ENCODE measurements around the gene PROM2. TPM values are rescaled to one million over a fixed set of nuclear protein-coding genes. Genes with fewer than 3 reads are reported as not detected.

Gene PROM2
- total RNA-seq, 6 experiments from 2014 or later = 0.12 to 0.68 (median 0.35) TPM; not detected in 1

- no peak for TF ChIP-seq CTCF (IDR thresholded peaks at IDR 0.05)
- Mint-ChIP-seq H3K9me3 (peaks cover 25% of the 10 kb centered on the region), H3K4me1 (ENCODE audit: low read depth) (peaks cover 7% of the 10 kb centered on the region; the same call in 1 of the 2 replicates), H3K27ac (no peak overlapping the region), H3K4me3 (no peak overlapping the region), H3K27me3 (ENCODE audit: insufficient read depth) (peaks cover 27% of the 10 kb centered on the region), H3K36me3 (ENCODE audit: low read depth) (peaks cover 6% of the 10 kb centered on the region; the same call in 1 of the 2 replicates)
- no peak for DNase-seq
These were observed 13.9 kb upstream of the PROM2 start for GRCh38 chr2:95260028-95261023.

- no peak for DNase-seq
- Mint-ChIP-seq H3K36me3 (ENCODE audit: low read depth) (peaks cover 3% of the 10 kb centered on the region; the same call in 1 of the 2 replicates), H3K4me1 (ENCODE audit: low read depth) (peaks cover 7% of the 10 kb centered on the region; the same call in 1 of the 2 replicates), H3K9me3 (peaks cover 16% of the 10 kb centered on the region), H3K27ac (no peak overlapping the region), H3K4me3 (no peak overlapping the region), H3K27me3 (ENCODE audit: insufficient read depth) (peaks cover 35% of the 10 kb centered on the region)
- TF ChIP-seq CTCF (IDR thresholded peaks at IDR 0.05) = no peak
These were observed 12.6 kb upstream of the PROM2 start for GRCh38 chr2:95261602-95262001.

GRCh38 chr2:95262896-95263542 lies 11.2 kb upstream of the PROM2 start:
- no peak overlapping the region for H3K27ac Mint-ChIP-seq
- H3K36me3 Mint-ChIP-seq (ENCODE audit: low read depth) = no peaks in the 10 kb centered on the region
- no peak for TF ChIP-seq CTCF (IDR thresholded peaks at IDR 0.05)
- peaks cover 37% of the 10 kb centered on the region for H3K27me3 Mint-ChIP-seq (ENCODE audit: insufficient read depth)
- no peak for DNase-seq
- no peak overlapping the region for H3K4me3 Mint-ChIP-seq
- H3K9me3 Mint-ChIP-seq = peaks cover 6% of the 10 kb centered on the region
- peaks cover 7% of the 10 kb centered on the region; the same call in 1 of the 2 replicates for H3K4me1 Mint-ChIP-seq (ENCODE audit: low read depth)

GRCh38 chr2:95264624-95265023 lies 9.6 kb upstream of the PROM2 start:
- no peak overlapping the region for H3K4me3 Mint-ChIP-seq
- H3K36me3 Mint-ChIP-seq (ENCODE audit: low read depth) = no peaks in the 10 kb centered on the region
- TF ChIP-seq CTCF (IDR thresholded peaks at IDR 0.05) = no peak
- H3K27me3 Mint-ChIP-seq (ENCODE audit: insufficient read depth) = peaks cover 31% of the 10 kb centered on the region
- H3K4me1 Mint-ChIP-seq (ENCODE audit: low read depth) = peaks cover 7% of the 10 kb centered on the region; the same call in 1 of the 2 replicates
- DNase-seq = no peak
- H3K9me3 Mint-ChIP-seq = no peaks in the 10 kb centered on the region
- H3K27ac Mint-ChIP-seq = no peak overlapping the region

GRCh38 chr2:95265182-95265581 lies 9.1 kb upstream of the PROM2 start:
- Mint-ChIP-seq H3K36me3 (ENCODE audit: low read depth) (no peaks in the 10 kb centered on the region), H3K27ac (no peak overlapping the region), H3K27me3 (ENCODE audit: insufficient read depth) (peaks cover 25% of the 10 kb centered on the region), H3K9me3 (no peaks in the 10 kb centered on the region), H3K4me1 (ENCODE audit: low read depth) (peaks cover 7% of the 10 kb centered on the region; the same call in 1 of the 2 replicates), H3K4me3 (no peak overlapping the region)
- DNase-seq = no peak
- no peak for TF ChIP-seq CTCF (IDR thresholded peaks at IDR 0.05)

Data from HFFc6 (cell line).